Activated CD4-positive, alpha-beta T cell treated with anti-CD3 and anti-CD28 coated beads for 1 hour (primary cell): ENCODE results near the gene ZNF565.
"Not testable (repeated sequence)": the region's sequence is repeated elsewhere in the genome, so short reads cannot be mapped to it uniquely, and the experiment has no call there.

Source experiments
- DNase-seq: peaks from one replicate; pipeline ENCODE4 v3.0.0-alpha.2; 2020

Gene ZNF565

DNA sequence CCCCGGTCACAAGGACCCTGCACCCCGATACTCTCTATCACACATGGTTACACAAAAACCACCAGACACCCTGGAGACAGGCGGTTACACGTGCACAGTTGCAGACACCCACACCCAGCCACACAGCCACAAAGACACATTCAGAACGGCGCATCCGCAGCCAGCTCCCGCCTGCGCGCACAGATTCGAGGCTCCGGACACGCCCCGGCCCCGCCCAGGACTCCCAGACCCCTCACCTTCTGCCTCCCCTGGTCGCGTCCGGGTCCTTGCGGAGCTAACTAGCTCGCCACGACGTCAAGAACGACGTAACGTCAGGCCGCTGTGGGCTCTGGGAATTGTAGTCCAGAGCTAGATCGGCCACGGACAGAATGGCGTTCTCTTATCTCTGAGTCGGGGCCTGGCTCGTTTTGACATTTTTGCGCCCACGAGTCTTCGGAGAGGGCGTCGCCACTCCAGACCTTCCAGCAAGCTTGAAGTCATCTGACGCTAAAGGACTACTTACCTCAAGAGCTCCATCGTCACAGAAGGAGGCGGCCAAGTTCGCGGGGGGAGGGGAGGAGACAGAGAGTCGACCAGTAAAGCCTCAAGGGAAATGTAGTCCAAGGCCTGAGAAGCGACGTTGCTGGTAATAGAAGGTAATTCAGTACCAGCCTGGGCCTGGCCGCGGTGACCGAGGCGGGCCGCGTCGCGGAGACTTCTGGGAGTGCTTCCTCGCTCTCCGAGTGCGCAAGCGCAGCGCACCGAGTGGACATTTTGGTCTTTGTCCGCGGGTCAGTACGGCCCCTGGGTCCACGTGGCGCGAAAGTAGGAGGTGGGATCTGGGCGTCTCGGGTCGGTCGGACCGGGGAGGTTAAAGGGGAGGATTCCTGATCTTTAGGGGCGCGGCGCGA lies at the start of gene ZNF565, which contains the start of gene ZNF146:
Gene ZNF565, minus strand, starts transcription at position 280 of the 890 bp plus-strand sequence. CDS start 12,680 bp downstream, outside the sequence.
Gene ZNF146, plus strand, starts transcription at position 721 of the 890 bp plus-strand sequence. CDS start 21,335 bp downstream, outside the sequence.
- DNase-seq = peak; percentile 89

- no peak for DNase-seq
These were observed 44.7 kb upstream of the ZNF565 start for GRCh38 chr19:36259211-36259610.

DNA sequence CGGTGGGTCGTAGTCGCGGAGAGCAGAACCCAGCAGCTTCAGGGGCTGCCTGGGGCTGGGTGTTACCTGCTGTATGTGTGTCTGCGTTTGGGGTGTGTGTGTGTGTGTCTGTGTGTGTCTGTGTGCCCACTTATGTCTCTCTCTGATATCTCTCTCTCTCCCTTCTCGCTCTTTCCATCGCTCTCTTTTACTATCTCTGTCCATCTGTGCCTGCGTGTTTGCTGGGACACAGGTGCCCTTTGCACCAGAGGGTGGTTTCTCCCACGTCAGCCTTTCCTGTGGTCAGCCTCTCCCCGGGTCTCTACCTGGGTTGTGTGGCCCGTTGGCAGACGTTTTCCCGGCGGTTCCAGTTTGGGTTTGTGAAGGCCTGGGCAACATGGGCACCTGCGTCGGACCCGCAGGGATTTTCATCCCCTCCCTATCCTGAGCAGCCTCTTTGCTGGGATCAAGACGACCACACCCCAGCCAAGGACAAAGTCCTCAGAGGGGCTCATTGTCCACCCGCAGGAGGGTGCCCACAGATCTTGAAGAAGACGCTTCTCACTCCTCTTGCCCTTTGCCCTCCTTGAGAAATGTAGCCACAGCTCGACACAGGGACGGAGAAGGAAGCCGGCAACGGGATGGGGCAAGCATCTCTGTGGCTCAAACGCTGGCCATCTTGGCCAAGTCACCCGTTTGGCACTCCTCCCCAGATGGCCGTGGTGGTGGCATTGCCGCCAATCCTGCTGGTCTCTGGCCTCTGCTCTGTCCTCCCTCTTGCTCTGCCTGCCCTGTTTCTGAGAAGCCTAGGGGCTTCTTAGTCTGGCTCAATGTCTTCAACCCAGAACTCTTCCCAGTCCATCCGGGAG lies 43.8 kb upstream of the ZNF565 start:
- DNase-seq = no peak

- no peak for DNase-seq
These were observed 43.0 kb upstream of the ZNF565 start for GRCh38 chr19:36257520-36257876.

- DNase-seq = no peak
These were observed 42.5 kb upstream of the ZNF565 start for GRCh38 chr19:36256853-36257519.

DNA sequence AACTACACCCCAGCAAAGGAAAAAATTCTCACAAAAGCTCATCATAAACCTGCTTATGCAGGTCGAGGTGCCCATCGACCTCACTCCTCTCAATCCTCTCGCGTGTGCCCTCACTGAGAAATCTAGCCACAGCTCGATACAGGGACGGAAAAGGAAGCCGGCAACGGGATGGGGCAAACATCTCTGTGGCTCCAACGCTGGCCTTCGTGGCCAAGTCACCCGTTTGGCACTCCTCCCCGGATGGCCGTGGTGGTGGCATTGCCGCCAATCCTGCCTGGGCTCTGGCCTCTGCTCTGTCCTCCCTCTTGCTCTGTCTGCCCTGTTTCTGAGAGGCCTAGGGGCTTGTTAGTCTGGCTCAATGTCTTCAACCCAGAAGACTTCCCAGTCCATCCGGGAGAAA lies 41.6 kb upstream of the ZNF565 start:
- no peak for DNase-seq

DNA sequence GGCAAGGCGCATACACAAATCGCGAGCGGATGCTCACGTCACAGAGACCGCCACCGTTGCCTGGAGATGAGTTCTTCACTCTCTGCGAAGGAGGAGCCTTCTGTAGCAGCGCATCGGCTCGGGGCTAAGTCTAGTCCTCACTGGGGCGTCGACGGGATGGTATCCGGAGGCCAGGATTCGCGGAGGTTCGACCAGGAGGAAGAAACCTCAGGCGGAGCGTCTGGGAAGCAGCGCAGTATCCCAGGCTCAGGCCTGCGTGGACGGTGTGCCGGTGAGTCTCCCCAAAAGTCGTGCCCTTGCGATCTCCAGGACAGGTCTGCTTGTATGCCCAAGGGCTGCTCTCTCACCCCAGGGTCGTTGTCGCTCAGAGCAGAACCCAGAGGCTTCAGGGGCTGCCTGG lies 40.9 kb upstream of the ZNF565 start:
- no peak for DNase-seq

DNA sequence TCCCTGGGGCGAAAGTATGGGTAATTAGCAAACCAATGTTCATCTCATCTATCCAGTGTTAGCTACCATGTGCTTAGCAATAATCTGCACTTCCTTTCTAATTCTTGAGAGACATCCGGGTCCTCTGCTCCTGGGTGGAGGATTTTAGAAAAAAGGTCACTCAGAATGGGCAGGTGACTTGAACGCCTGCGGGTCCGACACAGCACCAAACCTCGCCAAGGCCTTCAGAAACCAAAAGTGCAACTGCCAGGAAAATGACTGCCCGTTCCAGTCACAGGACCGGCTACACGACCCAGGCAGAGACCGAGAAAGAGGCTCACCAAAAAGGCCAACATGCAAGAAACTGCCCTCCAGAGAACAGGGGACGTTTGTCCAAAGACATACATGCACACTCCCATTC lies 40.4 kb upstream of the ZNF565 start:
- DNase-seq = no peak

DNA sequence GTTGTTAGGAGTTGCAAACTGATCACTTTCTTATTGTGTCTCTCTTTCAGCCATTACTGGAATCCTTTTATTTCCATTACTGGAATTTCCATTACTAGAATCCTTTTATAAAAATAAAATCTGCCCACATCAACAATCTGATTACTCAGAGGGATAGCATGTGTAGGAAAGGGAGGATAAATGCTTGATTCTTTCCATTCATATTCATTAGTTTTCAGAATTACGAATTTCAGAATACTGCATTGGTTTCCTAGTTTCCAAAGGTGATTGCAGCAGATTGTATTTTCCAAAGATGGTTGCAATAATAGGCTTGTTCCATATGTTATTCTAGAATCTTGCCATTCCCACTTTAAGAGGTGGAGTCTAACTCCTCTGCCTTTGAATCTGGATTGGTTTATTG lies 37.6 kb upstream of the ZNF565 start:
- no peak for DNase-seq

DNA sequence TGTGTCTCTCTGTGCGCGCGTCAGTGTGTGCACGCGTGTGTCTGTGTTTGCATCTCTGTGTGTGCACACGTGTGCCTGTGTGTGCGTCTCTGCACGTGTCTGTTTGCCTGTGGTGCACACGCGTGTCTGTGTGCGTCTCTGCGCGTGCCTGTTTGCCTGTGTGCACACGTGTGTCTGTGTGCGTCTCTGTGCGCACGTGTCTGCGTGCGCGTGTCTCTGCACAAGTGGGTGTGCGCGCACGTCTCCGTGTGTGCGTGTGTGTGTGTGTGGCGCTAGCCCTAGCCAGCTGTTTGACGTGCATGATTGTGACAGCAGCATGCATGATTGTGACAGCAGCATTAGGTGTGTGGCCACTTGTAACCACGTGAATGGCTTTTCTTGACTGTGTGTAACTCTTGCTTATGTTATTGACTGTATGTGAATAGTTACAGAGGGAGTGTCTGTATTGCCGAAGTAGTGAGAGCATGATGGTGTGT lies 31.6 kb upstream of the ZNF565 start:
- no peak for DNase-seq

- DNase-seq = no peak
These were observed 30.9 kb upstream of the ZNF565 start for GRCh38 chr19:36245210-36246005.

DNA sequence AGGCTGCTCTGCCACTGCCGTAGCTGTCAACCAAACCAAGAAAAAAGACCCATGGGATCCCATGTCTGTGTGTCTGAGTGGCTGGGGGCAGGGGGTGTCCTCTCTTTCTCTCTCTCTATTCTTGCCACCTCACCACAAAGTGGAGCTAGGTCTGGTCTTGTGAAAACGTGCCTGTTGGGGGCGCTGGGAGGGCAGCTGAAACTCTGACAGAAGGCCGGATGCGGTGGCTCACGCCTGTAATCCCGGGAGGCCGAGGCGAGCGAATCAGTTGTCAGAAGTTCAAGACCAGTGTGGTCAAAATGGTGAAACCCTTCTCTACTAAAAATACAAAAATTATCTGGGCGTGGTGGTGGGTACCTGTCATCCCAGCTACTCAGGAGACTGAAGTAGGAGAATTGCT lies 29.6 kb upstream of the ZNF565 start:
- DNase-seq = no peak

- DNase-seq = no peak
These were observed 22.5 kb upstream of the ZNF565 start for GRCh38 chr19:36236946-36237310.

DNA sequence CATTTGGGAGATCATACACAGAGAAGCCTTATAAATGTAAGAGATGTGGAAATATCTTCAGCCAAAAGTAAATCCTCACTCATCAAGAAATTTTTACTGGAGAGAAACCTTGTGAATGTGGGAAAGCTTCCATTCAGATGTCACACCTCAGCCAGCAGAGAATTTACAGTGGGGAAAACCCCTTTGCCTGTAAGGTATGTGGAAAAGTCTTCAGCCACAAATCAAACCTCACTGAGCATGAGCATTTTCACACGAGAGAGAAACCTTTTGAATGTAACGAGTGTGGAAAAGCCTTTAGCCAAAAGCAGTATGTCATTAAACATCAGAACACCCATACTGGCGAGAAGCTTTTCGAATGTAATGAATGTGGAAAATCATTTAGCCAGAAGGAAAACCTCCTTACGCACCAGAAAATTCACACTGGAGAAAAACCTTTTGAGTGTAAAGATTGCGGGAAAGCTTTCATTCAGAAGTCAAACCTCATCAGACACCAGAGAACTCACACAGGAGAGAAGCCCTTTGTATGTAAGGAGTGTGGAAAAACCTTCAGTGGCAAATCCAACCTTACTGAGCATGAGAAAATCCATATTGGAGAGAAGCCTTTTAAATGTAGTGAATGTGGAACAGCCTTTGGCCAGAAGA lies 22.0 kb upstream of the ZNF565 start:
- DNase-seq = no peak

- DNase-seq = not testable (repeated sequence)
These were observed 19.2 kb upstream of the ZNF565 start for GRCh38 chr19:36233626-36234025.

- DNase-seq = no peak
These were observed 10.9 kb upstream of the ZNF565 start for GRCh38 chr19:36225219-36225892.

DNA sequence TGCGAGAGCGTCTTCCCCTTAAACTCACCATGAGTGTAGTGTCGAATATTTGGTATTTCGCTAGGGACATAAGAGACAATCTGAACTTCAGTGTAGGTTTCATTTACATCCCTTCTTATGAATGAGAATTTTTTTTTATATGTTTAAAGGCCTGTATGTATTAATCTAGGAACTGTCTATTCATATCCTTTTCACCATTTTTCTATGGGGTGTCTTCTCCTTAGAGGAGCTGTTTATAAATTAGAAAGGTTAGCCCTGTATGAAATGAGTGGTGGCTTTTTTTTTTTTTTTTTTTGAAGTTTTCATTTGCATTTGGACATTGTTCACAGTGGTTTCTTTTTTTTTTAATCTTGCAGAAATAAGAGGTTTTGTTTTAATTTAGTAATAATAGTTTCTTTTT lies 8.0 kb upstream of the ZNF565 start:
- DNase-seq = no peak

DNA sequence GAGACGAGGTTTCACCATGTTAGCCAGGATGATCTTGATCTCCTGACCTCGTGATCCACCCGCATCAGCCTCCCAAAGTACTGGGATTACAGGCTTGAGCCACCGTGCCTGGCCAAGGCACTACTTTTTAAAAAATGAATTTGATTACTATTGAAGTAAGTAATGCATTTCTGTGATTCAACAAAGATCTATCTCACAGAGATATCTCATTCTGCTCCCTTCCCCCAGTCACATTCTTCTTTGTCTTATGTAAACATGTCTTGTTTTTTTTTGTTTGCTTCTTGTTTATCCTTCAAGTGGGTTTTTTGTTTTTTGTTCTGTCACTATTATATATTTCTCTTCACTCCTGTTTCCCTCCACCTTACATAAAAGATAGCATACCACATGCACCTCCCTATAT lies 7.0 kb upstream of the ZNF565 start:
- DNase-seq = no peak

DNA sequence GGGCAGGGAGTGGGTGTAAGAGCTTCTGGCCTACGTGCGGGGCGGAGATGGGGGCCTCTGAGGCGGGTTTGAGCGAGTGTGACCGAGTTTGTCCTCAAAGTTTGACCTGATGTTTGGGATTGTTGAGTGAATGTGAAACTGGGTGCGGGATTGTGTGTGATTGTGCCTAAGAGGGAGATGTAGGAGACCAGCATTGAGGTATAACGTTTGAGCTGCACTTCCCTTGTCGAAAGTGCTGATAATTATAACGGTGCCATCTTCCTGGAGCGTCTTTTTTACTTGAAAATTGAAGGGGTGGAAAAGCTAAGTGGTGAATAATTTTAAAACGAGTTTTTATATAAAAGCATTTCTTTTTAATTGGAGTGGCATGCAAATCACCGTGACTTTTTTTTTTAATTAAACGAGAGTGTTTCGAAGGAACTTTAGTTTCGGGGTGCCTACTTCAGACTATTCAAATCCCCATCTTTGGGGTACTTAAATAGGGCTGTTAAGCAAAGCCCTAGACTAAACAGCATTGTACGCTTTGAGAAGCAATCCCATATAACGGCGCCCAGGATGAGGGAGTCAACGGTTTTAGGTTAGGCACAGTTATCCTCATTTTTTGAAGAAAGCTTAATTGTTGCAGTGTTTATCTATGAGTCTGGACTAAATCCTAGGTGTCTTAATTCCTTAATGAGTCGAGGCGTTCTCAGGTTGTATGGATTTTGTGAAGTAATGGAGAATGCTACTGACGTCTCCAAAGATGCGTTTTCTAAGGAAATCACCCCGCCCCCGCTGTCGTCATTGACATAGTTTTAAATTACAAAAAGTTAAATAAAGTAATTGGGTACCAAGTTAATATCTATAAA lies 1.0 kb upstream of the ZNF565 start:
- no peak for DNase-seq

- DNase-seq = no peak
These were observed 1.6 kb downstream of the ZNF565 start for GRCh38 chr19:36212895-36213294.
